HG03457 (cell line): Measurements from ENCODE around the gene RYR2.
A peak's percentile ranks its signal among the peaks of the same experiment; 100 is the strongest.

Source experiments
- ATAC-seq: cut with Tn5 transposase; IDR thresholded peaks from one replicate; pipeline ENCODE4 v1.9.1; 2021; ENCODE audit warnings: moderate number of reproducible peaks; ENCODE audit not compliant: unreplicated experiment

RYR2 gene

DNA sequence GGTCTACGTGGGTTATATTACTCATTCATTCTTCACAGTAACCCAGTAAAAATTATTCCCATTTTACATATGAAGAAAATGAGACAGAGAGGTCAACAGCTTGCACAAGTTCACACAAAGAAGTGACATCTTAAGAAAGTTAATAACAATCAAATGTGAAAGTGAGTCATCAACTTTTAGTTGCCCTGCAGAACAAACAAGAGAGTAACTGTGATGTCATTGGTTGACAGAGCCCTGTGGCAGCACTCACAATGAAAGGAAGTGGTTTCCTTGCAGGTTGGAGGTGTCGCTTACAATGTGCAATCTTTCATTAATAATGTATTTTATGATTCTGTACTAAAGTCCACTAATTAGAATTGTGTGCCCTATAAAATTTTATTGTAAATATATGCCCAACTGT is 369.6 kb downstream of the RYR2 start:
- ATAC-seq: peak; percentile 82

DNA sequence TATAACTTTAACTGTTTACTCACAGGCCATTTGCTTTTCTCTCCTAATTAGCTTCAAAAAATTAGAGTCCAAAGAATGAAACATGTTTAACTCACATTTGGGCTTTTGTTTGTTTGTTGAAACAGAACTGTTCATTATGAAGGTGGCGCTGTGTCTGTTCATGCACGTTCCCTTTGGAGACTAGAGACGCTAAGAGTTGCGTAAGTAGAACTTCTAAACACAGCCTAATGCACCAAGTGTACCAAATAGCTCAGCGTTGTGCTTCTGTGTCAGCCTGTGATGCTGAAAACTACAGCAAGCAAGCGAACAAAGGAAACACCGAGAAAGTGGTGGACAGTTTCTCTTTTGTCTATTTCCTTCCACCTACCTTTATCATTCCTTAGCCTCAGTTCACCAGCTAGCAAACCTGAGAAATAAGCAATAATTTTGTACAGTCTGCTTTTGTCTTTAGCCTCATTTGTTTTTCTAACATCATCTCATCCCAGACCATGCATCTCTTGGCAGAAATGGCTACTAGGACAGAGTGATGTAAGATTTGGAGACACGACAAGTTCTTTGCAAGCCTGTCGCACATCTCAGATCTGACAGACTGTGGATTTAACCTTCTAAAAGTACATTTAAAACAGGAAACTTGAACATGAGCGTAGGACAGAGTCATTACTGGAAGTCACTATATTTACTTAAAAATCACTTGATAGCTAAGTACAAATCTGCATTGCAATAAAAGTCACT is 375.1 kb downstream of the RYR2 start:
- ATAC-seq: no peak

DNA sequence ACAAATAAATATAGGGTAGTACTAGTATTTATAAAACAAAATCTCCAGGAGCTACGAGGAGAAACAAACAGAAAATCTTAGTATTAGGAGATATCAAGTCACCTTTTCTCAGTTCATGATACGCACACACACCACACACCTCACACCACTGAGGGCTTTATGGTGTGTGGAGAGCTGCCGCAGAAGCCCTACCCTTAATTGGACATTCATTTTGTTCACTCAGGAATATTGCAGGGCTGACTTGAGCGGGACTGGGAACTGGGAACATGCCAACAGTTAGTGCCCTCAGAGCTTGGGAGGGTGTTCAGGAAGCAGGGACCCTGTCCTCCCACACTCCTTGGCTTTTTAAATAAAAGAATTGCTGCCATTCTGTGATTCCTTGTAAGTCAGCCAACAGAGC is 386.8 kb downstream of the RYR2 start:
- ATAC-seq: no peak

DNA sequence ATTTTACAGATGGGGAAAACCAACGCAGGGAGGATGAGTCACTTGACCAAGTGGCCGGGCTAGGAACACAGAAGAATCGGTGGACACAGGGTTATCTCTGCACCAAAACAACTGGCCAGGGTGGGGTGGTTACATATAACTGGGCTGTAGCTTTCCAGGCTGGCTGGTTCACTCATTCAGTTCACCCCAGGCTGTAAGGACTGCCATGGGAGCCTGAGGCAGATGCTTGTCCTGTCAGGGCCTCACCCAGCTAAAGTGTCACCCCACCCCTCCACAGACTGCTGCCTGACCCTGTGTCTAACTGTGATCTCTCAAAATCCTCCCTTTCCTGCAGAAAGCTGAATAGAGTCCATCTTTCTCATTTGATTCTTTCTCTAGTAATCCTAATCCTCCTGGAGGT is 387.3 kb downstream of the RYR2 start:
- ATAC-seq: no peak

DNA sequence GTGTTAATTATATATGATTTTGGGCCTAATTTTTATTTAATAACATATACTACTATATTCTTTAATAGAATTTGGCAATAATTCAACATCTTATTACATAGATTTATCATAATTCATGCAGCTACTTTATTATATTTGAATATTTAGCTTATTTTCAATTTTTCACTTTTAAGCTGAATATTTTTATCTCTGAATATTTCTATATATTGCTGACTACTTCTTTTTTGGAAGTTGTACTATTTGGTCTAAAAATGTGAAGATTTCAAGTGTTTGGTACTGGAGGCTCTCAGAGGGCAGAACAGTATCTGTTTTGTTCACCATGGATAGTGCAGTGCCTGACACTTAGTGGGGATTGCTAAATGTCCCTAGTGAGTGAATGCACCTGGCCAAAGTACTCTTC is 389.5 kb downstream of the RYR2 start:
- no peak for ATAC-seq

DNA sequence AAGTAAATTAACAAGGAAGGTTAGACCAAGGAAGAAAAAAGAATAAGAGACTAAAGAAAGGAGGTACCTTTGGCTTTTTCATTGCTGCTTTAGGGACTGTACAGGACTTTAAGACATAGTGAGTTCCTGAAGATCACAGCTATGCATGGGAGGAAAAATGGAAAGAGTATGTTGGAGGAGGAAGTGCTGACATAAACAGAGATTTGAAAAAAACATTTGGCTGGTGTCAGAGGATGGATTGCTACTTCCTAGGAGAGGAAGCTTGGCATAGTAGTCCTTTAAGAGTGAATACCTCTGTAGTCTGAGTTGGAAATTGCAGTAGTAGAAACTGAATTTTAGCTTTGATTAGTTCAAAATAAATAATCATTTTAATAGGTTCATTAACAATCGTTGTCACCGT is 398.4 kb downstream of the RYR2 start:
- no peak for ATAC-seq

DNA sequence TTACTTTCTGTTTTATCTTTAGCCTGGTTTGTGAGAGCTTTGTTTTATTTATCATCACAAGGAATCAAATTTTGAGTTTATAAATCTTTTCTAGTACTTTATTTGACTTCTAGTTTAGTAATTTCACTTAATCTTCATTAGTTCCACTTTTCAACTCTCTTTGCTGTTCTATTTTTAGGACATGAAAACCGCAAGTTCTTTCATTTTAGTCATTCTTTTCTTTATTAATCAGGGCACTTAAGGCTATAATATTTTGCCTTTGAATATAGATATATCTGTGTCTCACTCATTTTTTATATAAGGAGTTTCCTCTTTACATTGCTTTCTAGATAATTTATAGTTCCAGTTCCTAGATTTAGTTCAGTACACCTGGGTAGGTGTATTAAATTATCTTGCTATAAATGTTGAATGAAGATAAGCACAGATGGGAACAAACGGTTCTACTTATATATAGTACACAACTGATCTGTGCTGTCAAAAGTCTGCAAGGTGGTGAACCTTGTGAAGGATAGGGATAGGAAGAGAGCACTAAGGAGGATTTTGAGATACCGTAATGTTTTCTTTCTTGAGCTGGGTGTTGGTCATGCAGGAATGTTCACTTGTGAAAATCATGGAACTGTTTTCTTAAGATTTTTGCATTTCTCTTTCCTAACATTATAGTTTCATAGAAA is 402.3 kb downstream of the RYR2 start:
- no peak for ATAC-seq

DNA sequence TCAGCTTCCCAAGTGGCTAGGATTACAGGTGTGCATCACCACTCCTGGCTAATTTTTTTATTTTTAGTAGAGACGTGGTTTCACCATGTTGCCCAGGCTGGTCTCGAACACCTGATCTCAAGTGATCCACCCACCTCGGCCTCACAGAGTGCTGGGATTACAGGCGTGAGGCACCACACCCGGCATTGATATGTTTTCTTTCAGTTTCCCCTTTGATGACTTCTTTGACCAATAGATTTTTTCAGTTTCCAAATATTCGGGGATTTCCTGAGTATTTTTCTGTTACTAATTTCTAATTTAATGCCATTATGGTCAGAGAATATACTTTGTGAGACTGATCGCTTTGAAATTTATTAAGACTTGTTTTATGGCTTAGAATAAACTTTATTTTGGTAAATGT is 406.1 kb downstream of the RYR2 start:
- no peak for ATAC-seq

DNA sequence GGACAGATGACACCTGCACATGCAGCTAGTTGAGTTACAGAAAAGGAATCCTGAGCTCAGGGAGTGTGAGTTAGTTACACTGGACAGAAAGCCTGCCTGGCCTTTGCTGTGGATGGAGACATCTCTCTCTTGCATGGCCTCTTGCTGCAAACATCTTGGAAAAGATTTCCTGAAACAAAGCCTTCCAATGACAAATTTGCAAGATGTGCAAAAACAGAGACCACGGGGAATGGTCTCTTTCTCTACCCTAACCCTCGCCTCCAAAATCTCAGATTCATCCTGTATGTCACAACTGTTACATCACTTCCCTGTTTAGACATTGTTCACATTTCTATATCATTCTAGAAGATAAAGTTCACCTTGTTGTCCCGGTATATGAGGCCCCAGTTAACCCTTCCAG is 415.6 kb downstream of the RYR2 start:
- ATAC-seq: no peak

DNA sequence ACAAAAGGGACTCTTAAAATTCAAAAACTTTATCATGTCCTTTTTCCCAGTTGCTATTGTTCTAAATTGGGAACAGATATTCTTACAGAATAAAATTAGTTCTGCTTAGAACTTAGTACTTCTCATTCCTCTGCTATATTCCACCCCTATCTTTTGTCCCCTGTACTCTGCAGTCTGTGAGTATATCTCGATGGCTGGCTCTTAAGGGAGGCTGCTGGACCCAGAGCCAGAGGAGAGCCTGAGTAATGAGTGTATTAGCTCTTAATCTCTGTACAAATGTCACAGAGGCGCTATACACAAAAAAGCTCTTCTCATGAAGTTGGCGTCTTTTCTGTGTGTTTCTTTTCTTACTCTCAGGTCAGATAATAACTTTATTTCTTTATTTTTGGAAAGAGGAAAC is 425.3 kb downstream of the RYR2 start:
- ATAC-seq: no peak

DNA sequence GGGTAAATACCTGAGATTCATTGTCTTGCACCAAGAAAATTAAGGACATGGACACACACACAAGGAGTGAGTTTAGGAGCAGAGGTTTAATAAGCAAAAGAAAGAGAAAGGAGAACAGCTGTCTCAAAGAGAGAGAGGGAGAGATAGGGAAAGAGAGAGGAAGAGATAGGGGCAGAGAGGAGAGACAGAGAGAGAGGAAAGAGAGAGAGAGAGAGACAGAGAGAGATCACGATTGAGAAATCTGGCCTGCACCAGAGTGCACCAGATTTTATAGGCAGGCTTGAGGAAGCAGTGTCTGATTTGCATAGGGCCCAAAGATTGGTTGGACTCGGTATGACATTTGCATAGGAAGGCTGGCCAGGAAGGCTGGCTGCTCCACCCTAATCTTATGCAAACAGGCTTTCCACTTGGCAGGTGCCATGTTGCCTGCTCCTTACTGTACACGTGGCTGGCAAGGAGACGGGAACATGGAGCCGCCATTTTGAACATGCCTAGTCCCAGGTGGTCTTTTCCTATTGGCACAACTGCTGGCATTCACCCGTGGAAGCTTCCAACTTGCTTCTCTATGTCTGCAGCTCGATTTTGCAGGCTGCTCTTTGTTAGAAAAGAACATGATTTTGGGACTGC is 428.8 kb downstream of the RYR2 start:
- no peak for ATAC-seq

DNA sequence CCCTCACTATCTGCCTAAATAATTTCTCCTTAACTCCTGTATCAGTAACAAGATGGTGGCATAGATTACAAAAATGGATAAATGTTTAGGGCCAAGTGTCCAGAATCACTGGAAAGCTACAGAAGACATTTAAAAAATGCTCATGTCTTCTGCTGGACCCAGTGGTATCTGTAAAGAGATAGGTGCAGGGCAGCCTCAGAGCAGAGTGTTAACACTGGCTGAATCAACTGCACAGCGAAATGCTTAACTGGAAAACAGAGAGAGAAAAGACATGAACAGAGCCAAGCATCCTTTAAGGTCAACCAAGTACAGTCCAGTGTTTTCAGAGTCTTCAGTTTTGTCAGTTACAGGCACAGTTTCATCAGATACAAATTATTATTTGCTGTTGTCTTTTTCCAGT is 429.4 kb downstream of the RYR2 start:
- ATAC-seq: no peak

DNA sequence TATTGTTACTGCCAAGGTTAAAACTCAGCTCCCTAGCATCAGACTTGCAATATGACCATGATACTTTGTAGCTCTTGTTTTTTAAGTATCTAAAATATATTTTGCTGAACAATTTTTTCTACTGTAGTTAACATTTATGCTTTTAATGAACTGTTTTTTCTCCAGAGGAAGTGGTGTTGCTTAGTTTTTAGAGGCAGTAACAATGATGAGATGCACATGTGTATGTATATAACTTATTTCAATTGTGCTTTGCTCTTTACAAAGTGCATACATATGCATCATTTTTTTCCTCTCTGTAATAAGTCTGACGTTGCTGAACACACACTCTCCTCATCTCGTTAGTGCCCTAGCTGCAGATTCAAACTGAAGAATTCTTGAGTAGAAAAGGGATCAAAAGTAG is 430.0 kb downstream of the RYR2 start:
- ATAC-seq: no peak

DNA sequence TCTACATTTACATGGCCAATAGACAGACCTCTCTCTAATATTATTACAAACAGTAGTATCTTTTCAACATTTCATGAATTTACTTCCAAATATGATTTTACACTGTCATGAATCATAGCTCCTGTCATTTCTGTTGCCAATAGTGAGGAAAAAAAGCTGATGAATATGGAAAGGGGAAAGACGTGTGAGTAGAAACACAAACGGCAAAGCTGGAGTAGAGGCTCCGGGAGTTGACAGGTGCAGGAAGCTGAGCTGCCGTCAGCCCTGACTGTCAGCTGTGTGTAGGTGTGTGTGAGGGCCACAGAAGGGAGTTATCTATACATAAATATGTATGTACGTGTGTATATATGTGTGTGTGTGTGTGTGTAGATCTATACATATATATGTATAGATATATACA is 431.9 kb downstream of the RYR2 start:
- no peak for ATAC-seq

DNA sequence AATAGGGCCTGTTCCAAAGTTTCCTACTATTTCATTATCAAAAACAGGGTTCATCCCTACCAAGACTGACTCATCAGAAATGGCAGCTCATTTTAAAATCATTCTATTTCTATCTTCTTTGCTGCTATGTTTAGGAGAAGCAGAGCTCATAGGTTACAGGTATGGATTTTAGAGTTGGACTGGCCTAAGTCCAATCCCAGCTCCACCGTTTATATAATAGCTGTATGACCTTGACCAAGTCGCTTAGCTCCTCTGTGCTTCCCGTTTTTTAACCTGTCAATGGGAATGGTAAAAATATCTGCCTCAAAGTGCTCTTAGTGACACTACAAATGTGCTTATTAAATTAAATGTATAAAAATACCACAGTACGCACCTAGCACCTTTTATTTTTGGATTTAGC is 436.1 kb downstream of the RYR2 start:
- ATAC-seq: no peak

DNA sequence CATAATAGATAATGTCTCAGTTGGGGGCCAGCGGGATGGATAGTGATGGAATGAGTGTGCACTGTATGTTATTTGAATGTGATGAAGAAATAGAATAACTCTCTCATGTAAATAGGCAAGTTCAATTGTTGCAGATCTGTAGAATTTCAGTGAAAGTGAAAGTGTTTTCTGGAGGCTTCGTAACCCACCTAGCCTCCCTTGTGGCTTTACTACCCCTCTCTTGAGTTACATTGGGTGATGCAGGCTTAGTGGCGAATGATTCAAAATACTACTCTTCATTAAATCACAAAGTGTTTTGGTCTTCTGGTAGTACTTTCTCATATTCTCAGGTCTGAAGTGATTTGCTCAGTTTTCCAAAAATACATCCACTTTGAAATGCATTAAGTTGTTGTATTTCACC is 436.9 kb downstream of the RYR2 start:
- ATAC-seq: no peak

DNA sequence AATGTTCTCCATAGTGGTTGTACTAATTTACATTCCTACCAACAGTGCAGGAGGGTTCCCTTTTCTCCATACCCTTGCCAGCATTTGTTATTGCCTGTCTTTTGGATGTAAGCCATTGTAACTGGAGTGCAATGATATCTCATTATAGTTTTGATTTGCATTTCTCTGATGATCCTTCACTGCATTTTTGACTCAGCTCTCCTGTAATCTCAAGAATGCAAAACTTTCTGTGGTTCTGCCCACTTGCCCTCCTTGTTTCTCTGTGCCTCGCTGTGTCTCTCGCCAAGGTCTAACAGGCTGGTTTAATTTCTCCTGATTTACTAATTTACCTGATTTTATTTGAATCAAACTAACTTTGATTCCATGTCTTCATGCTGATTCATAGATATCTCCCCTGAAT is 440.8 kb downstream of the RYR2 start:
- ATAC-seq: no peak

DNA sequence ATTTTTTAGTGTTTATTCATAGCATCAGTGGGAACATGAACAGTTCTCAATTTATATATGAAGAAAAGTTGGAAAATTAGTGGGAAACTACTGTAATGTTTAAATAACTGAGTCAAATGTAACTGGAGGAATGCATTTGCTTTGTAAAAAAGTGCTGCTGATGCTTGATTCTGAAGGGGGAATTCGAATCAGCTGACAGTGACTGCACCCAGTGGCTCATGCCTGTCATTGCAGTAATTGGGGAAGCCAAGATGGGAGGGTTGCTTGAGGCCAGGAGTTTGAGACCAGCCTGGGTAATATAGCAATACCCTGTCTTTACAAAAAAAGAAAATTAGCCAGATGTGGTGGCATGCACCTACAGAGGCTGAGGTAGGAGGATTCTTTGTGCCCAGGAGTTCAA is 450.4 kb downstream of the RYR2 start:
- ATAC-seq: no peak

DNA sequence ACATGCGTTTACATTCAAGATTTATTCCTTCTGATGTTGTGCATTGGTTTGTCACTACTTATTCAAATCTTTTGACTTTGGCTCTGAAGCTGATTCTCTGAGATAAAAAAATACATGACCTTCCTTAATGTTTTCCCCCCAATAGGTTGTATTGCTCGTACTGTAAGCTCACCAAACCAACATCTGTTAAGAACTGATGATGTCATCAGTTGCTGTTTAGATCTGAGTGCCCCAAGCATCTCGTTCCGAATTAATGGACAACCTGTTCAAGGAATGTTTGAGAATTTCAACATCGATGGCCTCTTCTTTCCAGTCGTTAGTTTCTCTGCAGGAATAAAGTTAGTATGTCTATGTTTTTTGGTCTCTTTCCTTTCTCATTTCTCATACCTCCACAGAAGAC is 458.6 kb downstream of the RYR2 start:
- ATAC-seq: no peak

DNA sequence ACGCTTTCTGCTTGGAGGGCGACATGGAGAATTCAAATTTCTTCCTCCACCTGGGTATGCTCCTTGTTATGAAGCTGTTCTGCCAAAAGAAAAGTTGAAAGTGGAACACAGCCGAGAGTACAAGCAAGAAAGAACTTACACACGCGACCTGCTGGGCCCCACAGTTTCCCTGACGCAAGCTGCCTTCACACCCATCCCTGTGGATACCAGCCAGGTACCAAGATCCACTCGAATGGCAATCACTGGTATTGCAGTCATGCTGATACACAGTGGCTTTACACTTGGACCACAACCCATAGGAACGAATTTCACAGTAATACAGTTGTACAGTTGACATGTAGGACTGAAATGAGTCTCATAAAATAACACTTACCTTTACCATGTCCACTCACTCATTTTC is 461.3 kb downstream of the RYR2 start:
- no peak for ATAC-seq

DNA sequence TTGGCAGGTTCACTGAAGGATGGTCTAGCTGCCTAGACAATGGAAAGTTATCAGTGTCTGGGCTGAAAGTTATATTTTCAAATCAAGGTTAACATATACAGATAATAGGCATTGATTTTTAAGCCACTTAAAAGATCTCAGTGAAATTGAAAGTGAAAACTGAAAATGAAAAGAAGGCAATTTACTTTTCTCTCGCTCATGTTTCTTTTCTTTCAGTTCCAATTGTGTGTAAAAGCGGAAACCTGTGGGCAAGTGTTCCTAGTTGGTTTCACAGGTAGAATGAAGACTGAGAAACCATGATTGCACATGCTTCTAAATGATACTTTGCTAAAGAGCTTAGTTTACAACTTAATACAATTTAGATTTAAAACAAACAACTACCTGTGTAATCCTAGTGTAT is 465.0 kb downstream of the RYR2 start:
- ATAC-seq: peak; percentile 90

DNA sequence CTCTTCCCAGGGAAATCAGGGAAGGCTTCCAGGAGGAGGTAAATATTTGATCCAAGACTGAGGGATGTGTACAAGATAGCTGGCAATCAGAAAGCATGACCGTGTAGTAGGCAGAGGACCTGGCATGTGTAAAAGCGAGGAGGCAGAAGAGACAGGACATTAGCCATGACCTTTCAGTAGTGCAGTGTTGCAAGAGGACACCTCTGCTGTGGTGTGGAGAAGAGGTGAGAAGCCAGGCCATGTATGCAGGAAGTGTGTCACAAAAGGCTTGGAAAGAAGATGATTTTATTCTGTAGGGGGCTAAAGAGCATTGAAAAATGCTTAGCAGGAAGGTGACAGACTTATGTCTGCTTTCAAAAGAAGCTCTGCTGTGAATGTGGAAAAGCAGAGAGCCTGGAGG is 467.8 kb downstream of the RYR2 start:
- ATAC-seq: no peak
